CD4-positive, alpha-beta T cell treated with Interleukin-15 for 4 hours (primary cell): ENCODE data around the gene ZNF805.
"Not testable (repeated sequence)": the region's sequence is repeated elsewhere in the genome, so short reads cannot be mapped to it uniquely, and the experiment has no call there.

Experiments used
- DNase-seq: peaks from one replicate; pipeline ENCODE4 v3.0.0-alpha.2; 2020; ENCODE audit warnings: low spot score

Gene ZNF805

DNA sequence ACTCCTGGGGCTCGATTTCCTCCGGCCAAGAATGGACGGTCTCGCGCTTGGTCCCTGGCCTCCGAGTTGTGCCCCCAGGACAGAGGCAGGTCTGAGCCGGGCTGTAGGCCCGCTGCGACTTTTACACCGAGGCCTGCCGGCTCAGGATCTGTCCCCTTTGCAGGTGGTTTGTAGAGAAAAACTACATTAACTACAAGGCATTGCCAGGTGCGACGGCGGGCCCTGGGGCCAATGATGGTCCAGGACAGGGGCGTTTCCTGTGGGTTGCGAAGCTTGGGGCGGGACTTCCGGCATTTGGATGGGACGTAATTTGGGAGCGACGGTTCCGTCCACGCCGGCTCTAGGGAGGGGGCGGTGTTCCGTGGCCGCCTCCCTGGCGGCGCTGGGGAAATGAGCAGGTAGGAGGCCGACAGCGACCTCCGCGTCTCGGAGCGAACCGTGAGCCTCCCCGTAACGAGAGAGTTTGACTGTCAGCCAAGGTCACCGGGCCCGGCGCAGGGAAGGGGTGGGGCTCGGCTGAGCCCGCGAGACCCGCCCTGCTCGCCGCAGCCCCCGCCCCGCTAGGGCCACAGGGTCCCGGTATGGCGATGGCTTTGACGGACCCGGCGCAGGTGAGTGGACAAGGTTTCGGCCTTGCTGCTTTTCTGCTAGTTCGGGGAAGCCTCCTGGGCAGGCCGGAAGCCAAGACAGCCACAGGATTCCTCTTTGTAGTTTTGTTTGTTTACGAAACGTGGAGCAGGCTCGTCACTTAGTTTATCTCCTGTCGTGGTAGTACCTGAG lies at the start of gene ZNF805:
ZNF805 (plus strand) TSS at position 322 of the 780 bp plus-strand sequence; CDS start at position 582, 260 bp downstream.
- DNase-seq: peak; percentile 97

DNA sequence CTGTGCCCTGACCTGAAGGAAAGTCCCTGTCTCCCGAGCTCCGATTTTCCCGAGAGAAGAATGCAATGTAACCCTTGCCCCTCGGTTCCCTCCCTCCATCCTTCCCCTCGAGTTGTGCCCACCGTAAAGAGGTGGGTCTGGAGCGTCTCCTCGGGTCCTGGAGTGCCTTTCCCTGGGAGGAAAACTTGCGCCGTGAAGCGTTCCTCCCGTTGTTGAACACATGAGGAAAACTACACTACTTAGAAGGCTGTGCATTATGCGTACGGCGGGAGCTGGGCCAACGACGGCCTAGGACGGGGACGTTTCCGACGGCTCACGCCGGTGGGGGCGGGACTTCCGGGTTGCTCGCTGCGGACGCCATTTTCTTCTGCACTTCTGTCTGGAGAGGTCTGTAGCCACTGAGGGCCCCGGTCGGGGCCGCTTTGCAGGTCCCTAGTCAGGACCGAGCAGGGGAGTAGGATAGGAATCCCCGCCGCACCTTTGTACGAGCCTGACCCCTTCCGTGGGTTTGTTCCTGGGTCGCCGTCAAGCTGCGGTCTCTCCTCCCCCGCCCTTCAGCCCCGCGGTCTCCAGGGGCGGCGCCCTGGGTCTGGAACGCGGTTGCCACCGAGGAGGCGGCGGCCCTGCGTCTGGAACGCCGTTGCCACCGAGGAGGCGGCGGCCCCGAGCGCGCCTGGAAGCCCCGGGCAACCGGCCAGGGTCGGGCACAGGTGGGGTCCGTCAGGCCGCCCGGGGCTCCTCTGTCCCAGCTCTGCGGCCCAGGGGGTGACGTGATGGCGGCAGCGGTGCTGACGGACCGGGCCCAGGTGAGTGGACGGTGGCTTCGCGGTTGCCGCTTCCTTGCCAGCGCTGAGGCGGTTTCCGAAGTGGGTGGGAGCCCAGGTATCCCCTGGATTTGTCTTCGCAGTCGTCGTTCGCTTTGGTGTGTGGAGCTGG lies 49.0 kb upstream of the ZNF805 start, which contains the start of gene ZNF264:
ZNF264 (plus strand) TSS at position 360 of the 936 bp plus-strand sequence; CDS start at position 774, 414 bp downstream.
- DNase-seq: peak; percentile 88

DNA sequence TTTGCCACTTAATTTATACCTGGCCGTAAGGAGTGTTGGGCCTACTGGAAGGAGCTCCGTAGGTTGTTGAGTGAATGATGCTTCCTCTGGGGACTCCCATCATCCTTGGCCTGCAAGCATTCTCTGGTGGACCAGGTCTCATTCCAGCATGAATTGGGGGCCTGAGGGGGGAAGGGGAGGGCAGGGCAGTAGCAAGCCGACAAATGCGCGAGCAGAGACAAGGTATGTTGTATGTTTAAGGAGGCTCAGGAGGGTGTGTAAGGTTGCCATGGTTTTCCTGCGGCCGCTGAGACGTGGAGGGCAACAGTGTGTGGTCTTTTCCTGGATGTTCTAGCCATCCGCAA lies 48.4 kb upstream of the ZNF805 start:
- no peak for DNase-seq

DNA sequence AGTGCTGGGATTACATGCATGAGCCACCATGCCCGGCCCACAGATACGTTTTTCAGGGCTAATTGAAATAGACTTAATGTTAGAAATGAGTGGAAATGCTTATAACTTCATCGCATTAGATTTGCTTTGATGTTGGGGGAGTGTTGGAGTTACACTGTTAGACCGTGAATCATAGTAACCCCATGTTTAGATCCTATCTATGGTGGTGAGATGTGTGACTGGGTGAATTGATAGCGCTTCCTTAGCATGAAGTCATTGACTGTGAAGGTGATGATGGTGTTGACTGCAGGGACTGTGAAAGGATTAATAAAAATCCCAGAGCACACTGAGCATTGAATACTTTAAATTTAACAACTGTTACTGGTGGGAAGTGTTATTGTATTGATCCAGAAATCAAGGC lies 47.4 kb upstream of the ZNF805 start:
- peak; percentile 9 for DNase-seq

DNA sequence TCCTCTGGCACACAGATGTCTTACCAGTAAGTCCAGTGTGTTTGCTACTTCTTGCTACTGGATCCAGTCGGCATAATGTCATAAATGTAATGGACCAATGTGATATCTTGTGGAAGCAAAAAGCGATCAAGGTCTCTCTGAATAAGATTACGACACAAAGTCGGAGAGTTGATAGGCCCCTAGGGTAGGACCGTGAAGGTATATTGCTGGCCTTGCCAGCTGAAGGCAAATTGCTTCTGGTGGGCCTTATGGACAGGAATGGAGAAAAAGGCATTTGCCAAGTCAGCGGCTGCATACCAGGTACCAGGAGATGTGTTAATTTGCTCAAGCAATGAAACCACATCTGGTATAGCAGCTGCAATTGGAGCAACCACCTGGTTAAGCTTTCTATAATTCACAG lies 42.6 kb upstream of the ZNF805 start:
- not testable (repeated sequence) for DNase-seq

DNA sequence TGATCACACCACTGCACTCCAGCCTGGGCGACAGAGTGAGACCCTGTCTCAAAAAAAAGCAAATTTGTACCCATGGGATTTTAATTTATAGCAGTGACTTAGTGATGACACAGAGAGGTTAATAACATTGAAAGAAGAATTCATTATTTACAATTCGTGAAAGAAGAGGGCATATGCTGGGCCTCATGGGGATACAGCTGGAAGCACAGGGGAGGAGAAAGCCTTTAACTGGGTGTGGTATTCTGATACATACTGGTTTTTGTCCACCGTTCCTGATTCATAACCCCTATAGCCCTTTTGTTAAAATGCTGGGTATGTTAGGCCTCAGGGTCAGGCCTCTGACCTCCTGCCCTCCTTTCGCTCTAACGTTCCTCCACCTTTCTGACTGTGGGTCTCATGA lies 38.3 kb upstream of the ZNF805 start:
- no peak for DNase-seq

DNA sequence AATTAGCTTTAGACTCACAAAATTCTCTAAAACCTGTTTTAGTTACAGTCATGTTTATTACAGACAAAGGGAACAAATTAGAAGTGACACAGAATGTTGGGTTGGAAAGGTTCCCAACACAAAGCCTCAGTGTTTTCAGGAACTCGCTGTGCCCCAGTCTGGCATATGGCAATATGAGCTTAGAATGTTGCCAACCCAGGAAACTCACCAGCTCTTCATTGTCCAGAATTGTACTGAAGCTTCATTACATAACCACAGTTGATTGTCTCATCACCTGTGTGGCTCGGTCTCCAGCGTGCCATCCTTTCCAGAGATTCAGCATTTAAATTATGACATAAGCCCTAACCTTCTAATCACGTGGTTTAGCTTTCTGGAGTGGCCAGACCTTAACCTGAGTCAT lies 30.1 kb upstream of the ZNF805 start:
- DNase-seq: no peak

DNA sequence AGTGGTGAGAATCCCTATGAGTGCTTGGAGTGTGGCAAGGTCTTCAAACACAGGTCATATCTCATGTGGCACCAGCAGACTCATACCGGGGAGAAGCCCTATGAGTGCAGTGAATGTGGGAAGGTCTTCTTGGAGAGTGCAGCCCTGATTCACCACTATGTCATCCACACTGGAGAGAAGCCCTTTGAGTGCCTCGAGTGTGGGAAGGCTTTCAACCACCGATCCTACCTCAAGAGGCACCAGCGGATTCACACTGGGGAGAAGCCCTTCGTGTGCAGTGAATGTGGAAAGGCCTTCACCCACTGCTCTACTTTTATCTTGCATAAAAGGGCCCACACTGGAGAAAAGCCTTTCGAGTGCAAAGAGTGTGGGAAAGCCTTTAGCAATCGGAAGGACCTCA lies 28.3 kb upstream of the ZNF805 start:
- no peak for DNase-seq

DNA sequence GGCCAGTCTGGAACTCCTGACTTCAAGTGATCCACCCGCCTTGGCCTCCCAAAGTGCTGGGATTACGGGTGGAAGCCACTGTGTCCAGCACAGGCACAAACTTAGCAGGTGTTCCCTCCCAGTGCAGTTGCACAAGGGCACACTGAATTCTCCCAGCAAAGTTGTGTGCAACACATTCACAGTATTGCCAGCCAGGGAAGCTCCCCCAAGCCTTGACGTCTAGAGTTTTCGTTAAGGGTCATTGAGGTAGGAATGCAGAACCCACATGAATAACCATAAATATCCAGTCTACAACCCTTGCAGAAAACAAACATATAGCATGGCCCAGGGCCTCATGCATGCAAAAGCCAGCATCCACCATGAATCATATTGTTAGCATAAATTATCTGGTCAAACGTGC lies 12.9 kb upstream of the ZNF805 start:
- DNase-seq: no peak

DNA sequence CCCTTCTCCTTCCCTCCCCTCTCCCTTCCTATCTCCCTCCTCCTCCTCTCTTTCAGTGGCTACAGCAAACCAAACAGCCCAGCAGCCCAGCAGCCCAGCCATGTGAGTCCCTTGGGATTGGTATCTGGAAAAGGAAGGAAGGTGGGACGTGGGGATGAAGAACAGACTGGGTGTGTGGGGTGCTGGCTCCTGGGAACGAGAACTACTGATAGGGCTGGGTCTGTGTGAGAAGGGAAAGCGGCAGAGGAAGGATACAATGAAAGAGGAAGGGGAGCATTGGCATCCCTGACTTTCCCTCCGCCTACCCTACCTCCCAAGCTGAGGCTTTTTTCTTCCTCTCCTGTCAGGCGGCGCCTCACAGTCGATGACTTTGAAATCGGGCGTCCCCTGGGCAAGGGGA lies 8.7 kb upstream of the ZNF805 start:
- DNase-seq: no peak

DNA sequence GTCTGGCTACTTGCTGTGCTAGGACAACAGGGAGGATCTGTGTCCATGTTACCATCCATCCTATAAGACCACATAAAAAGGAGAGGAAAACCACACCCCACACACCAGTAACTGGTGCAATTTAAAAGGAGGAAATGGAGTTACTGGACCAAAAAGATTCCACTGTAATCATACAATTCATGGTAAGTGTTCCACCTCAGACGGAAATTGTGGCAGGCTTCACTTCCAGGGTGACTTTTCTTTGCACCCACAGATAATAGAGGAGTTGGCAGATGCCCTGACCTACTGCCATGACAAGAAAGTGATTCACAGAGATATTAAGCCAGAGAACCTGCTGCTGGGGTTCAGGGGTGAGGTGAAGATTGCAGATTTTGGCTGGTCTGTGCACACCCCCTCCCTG lies 7.2 kb upstream of the ZNF805 start:
- DNase-seq: no peak

DNA sequence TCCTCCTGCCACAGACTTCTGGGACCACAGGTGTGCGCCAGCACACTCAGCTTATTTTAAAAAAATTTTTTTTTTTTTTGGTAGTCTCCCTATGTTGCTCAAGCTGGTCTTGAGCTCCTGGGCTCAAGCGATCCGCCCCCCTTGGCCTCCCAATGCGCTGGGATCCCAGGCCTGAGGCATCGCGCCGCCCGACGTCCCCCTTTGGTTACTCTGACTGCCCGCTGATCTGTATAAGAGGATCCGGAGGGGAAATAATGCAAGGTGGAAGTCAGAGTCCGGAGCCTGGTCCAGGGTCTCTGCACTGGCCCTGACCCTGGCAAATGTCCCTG lies 486 bp upstream of the ZNF805 start:
- no peak for DNase-seq

DNA sequence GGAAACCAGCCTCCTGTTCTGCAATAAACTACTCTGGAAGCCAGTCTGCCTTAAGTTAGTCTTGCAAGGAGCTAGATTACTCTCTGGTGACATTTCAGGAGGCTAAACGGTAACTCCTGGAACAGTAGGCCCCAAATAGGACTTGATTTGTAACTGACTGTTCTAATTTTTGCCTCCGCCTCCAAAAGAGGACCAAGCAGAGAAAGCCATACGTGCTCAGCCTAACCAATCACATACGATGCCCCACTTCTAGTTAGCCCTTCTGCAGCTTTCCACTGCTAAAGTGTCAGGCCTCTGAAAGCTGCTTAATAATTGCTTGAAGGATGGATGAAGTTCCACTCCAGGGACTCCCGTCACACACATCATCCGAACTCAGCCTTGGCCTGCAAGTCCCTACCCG lies 744 bp downstream of the ZNF805 start:
- no peak for DNase-seq

DNA sequence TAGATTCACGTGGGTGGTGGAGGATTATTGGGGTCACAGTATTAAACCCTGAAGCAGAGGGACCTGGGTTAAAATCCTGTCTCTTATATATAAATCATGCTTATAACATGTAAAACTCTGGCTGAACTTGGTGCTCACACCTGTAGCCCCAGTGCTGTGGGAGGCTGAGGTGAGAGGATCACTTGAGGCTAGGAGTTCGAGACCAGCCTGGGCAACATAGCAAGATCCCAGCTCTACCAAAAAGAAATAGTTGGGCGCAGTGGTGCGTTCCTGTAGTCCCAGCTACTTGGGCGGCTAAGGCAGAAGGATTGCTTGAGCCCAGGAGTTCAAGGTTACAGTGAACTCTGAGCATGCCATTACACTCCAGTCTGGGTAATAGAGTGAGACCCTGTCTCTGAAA lies 2.4 kb downstream of the ZNF805 start:
- no peak for DNase-seq

DNA sequence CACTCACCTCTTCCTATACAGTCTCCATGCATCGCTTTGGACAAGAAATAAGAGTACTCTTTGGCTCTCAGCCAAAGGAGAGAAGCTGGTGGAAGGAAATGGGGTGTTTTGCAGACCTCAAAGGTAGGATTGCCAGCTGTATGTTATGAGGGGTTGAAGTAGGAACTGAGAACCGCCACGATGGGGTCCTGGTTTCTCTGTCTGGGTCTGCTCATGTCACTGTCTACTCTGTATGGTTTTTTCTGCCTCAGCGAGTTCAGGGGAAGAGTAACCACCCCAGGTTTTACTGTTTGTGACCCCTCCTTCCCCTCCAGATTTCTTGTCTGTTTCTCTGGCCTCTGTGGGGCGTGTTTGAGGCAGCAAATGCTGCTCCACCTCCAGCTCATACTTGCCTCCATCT lies 4.1 kb downstream of the ZNF805 start:
- no peak for DNase-seq

DNA sequence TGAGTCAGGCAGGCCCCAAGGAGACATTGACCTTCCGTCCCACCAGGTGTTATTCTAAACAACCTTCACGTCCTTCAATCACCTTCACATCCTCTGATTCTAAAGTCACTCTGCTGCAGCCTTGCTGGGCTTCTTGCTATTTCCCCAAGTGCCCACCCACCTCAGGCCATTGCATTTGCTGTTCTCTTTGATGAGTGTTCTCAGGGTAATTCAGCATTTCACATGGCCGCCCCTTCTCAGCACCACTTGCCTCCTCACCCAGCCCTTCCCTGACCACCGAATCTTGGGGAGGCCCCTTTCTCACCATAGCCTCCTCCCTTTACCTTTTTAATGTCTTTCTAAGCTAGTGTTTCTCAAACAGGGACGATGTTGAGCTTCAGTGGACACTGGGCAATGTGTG lies 4.6 kb downstream of the ZNF805 start:
- no peak for DNase-seq

DNA sequence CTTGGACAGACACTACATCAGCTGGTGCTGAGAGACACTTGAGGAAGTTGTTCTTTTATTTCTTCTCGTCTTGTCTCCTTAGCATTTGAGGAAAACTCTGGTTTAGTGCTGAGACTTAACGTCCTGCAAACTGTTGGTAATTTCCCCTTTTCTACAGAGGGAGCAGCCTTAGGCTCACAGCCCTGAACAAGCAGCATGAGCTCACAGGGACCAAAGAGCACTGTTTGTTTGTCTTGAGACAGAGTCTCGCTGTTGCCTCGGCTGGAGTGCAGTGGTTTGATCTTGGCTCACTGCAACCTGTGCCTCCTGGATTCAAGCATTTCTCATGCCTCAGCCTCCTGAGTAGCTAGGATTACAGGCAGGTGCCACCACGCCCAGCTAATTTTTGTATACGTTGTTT lies 5.5 kb downstream of the ZNF805 start:
- no peak for DNase-seq

DNA sequence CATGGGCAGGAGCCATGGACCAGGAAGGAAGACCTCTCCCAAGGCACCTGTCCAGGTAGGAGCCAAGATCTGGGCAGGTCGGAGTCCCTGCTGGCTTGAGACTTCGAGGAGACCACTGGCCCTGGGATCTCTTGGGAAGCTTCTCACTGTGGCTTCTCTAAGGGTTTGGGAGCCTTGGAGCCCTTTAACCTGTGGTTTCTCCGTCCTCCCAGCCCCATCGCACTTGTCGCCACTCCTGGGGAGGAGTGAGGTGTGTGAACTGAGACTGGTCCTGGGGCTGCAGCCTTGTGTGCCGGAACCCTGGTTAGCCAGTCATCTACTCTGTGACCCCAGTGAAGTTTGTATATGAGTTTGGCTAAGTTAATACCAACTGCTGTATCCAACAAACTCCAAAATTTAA lies 8.2 kb downstream of the ZNF805 start:
- no peak for DNase-seq

DNA sequence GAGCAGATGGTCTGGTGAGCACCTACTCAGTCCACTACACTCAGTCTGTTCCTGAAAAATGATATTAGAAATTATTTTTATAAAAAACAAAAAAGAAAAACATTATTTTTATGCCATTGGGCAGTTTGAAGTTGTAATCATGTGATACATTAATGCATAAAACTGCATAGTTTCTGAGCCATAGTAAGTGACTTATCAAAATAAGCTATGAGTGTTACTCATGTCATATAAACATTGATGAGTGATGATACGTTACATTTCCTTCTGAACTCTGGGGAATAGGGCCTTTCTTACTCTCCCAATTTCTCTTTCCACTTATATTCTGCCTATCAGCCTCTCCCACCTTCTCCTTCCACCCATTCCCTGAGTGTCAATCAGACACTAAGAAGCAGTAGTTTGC lies 8.9 kb downstream of the ZNF805 start:
- no peak for DNase-seq

DNA sequence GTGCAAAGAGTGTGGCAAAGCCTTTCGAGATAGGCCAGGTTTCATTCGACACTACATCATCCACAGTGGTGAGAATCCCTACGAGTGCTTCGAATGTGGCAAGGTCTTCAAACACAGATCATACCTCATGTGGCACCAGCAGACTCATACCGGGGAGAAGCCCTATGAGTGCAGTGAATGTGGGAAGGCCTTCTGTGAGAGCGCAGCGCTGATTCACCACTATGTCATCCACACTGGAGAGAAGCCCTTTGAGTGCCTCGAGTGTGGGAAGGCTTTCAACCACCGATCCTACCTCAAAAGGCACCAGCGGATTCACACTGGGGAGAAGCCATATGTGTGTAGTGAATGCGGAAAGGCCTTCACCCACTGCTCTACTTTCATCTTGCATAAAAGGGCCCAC lies 13.3 kb downstream of the ZNF805 start:
- DNase-seq: not testable (repeated sequence)

DNA sequence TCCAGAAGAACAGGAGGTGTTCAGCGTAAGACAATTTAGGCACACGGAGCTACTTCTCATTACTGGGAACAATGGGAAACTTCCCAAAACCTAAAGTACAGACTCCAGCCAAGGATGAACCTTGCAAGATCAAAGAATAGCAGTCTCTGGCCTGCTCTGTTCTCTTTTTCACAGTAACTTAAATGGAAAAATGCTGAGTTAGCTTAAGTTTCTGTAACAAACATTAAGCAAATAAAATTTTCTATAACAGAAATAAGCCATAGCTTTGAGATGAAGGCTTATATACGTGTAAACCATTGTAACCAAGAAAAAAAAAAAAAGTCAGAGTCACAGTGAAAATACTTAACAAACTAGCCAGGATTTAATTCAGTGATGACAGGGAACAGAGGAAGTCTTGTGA lies 21.6 kb downstream of the ZNF805 start:
- DNase-seq: no peak

DNA sequence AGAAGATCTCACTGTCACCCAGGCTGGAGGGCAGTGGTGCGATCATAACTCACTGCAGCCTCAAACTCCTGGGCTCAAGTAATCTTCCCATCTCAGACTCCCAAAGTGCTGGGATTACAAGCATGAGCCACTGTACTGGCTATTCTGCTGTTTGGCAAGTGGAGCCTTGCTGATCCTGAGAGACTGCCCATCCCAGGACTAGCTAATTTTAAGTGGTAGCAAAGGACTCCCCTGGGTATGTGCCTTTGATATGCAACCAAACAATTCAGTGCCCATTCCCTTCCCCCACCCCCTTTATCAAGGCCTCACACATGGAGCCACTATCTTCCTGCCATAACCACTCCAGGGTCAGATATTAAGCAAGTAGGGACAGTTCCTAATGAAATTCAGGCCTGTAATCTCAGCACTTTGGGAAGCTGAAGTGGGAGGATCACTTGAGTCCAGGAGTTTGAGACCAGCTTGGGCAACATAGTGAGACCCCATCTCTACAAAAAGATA lies 22.9 kb downstream of the ZNF805 start:
- no peak for DNase-seq

DNA sequence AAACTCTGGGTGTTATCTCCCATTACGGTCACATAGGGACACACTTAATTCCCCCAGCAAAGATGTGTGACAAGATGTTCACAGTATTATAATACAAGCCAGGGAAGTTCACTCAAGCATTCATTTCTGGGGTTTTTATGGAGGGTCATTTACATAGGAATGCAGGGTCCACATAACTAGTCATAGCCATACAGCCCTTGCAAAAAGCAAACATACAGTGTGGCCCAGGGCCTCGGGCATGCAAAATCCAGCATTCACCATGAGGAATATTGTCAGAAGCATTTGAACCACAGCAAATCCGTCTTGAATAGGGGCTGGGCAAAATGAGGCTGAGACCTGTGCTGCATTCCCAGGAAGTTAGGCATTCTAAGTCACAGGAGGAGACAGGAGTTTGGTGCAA lies 26.9 kb downstream of the ZNF805 start:
- no peak for DNase-seq
